CD4-positive, alpha-beta T cell treated with Interleukin-15 for 4 hours (primary cell): ENCODE data around the gene SCART1.
A peak's percentile ranks its signal among the peaks of the same experiment; 100 is the strongest.
"Not testable (repeated sequence)": the region's sequence is repeated elsewhere in the genome, so short reads cannot be mapped to it uniquely, and the experiment has no call there.

Experiments
- DNase-seq: peaks from one replicate; pipeline ENCODE4 v3.0.0-alpha.2; 2020; ENCODE audit warnings: low spot score

SCART1 gene

DNA sequence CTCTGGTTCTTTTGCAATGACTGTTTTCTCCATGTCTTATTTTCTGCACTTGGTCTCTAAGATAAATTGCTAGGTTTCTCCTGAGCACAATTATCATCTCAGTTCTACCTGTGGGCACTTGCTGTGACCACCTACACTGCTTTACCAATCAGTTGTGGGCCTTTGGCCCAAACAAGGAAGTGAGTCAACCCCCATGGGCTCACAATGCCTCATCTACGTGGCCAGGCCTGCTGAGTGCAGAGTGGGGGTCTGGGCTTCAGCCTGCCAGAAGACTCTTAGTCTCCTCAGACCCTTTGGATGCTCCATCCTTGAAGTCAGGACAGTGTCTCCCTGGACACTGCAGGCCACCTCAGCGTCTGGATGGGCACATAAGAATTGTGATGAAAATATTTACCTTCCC lies 20.3 kb downstream of the SCART1 start:
- no peak for DNase-seq

DNA sequence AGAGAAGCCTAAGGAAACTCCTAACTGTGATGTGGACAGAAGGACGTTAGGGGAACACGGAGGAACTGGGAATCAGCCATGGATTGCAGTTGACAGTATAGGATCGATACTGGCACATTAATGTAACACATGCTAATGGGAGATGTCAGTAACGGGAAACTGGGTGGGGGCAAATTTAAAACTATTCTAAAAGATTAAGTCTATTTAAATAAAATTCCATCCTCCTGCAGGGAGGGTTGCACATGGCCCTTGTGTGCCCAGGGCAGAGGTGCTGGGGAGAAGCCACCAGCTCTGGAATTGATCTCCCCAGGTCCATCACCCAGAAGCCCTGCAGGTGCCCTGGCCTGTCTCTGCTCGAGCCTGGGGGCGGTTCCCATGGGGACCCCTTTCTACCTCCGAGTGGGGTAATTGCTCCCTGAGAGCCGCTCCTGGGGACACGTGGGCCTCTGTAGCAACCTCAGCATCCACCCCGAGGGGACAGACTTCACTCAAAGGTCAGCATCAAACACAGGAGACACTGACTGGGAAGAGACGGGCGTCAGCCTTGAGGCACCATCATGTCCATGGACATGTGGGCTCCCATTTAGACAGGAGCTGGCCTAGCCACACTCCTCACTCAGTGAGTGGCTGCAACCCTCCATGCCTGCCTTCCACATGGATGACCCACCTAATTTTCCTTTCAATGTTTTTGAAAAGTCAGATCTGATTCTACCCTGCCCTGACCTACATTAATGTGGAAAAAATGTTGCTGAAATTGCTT lies 21.1 kb downstream of the SCART1 start:
- DNase-seq, result no peak

DNA sequence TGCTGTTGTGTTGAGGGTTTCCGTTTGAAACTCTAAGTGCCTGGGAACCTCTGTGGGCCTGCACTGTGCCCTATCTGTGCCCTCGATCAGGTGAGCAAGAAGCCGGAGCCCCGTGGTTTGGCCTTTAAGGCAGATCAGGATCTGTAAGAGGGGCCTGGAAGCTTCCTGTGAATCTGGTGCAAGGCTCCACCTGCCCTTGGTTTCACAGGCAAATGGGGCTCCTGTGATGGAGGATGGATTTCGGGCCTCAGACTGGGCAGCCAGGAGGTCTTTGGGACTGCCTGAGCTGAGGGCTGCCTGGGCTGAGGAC lies 21.6 kb downstream of the SCART1 start:
- DNase-seq, result peak; percentile 45

DNA sequence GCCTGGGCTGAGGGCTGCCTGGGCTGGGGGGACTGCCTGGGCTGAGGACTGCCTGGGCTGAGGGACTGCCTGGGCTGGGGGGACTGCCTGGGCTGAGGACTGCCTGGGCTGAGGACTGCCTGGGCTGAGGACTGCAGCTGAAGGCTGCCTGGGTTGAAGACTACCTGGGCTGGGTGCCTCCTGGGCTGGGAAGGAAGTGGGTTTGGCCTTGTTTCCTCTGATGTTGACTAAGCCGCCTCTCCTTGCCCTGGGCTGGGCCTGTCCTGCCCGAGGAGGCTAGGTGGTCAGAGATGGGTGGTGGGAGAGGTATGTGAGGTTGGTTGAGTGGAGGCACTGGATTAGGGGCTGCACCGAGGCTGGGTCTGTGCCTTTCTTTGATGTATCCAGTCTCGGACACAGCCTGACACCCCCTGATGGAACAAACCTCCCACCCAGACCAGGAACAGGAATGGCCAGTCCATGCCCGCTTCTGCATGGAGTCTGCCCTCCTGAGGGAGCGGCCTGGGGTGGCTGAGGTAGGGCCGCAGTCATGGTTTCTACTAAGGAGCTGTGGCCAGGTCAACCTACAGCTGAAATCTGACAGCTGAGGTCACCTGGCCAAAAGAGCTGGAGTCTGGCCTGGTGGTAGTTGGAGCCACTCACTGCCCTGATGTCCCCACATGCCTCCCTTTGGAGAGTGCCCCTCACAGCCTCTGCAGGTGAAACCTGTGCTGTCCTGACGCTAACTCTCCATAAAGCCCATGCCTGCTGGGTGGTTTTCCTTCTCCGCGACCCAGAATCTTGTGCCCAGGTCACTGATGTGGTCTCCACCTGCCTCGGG lies 22.3 kb downstream of the SCART1 start:
- DNase-seq, result no peak

GRCh38 chr10:133476641-133476990 lies 22.9 kb downstream of the SCART1 start:
- no peak for DNase-seq

DNA sequence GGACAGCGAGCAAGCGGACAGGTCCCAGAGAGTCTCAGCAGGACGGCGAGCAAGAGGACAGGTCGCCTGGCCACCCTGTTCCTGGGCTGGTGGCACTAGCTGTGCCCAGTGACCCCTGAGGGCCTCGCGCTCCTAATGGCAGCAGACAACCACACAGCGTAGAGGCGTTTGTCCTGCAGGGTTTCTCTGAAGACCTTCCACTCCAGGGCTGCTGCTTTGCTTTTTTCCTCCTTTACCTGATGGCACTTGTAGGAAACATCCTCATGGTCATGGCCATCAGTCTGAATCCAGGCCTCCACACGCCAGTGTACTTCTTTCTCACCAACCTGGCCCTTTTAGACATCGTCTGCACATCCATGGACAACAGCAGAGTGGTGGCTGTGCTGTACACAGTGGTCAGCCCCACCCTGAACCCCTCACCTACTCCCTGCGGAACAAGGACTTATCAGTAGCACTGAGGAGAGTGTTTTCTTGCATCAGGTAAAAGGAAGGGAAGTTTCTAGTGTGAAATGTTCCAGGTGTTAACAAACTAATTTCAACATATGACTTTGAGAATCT lies 27.4 kb downstream of the SCART1 start:
- DNase-seq, result no peak

- DNase-seq, result no peak
Measured at GRCh38 chr10:133481657-133482056, 27.9 kb downstream of the SCART1 start.

DNA sequence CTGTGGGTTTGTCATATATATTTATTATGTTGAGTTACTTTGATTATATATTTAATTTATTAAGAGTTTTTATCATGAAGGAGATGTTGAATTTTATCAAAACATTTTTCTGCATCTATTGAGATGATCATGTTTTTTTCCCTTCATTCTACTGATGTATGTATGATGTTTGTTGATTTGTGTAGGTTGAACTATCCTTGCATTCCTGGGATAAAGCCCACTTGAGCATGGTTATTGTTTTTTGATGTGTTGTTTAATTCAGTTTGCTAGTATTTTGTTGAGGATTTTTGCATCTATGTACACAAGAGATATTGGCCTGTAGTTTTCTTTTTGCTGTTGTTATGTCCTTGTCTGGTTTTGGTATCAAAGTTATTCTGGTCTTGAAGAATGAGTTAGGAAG lies 31.1 kb downstream of the SCART1 start:
- DNase-seq, result no peak

GRCh38 chr10:133487085-133487484 lies 33.3 kb downstream of the SCART1 start:
- DNase-seq, result no peak

DNA sequence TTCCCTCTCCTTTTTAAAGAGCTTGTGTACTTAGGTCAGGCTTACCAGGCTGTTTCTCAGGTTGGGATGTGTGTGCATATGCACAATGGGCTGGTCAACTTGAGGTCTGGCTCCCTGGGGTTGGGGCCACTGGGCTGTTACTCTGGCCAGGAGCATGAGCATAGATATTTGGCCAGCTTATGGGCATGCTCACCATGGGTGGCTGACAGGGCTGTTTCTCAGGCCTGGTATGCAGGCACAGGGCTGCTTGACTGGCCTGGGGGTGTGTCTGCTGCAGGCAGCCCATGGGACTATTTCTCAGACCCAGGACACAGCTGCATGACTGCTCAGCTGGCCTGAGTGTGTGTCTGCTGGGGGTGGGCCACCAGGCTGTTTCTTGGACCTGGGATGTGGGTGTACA lies 34.6 kb downstream of the SCART1 start:
- DNase-seq, result no peak

- DNase-seq, result no peak
Measured at GRCh38 chr10:133489816-133490588, 36.3 kb downstream of the SCART1 start.

GRCh38 chr10:133493562-133493961 lies 39.8 kb downstream of the SCART1 start:
- not testable (repeated sequence) for DNase-seq

- DNase-seq, result not testable (repeated sequence)
Measured at GRCh38 chr10:133497363-133497762, 43.6 kb downstream of the SCART1 start.

GRCh38 chr10:133499176-133499575 lies 45.4 kb downstream of the SCART1 start:
- DNase-seq, result not testable (repeated sequence)

DNA sequence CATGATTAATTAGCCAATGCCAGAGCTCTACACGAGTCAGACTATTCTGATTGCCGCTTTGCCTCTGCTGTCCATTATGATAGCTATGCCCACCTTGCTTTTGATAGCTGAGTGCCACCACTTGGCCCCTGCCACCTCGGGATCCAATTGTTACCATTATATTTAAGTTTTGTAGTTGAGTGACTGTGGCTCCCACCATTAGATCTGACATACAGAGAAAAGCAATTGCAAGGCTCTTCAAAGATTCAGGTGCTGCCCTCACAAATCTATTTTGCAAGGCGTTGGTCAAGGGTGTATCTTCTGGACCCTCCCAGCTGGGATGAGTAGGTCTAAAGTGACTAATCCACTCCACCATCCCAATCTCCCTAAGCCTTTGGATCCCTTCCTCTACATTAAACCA lies 47.2 kb downstream of the SCART1 start:
- DNase-seq, result not testable (repeated sequence)

- DNase-seq, result no peak
Measured at GRCh38 chr10:133509700-133510099, 56.0 kb downstream of the SCART1 start.

- DNase-seq, result no peak
Measured at GRCh38 chr10:133511408-133511807, 57.7 kb downstream of the SCART1 start.

DNA sequence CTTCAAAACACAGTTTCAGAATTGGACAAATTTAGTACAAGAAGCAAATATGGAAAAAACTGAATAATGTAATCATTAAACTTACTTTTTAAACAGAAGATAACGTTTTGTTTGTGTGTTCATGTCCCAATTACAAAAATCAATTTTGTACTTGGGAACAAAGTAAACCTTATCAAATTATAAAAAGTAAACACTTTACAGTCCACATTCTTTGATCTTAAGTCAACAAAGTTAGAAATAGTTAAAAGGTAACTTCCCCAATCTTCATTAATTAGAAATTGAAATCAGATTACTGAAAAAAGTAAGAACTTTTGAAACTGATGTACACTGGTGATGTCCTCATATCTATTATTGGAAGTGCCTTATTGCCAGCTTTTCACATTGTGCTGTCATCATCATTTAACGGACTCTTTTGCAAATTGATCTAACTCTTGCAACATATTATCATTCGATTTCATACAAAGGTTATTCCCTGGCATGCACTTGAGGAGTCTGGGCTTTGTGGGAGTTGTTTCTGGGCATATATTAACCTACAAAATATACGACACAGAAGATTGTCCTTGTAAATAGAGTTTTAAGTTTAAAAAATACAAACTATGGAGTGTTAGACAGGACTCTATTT lies 58.3 kb downstream of the SCART1 start:
- DNase-seq, result no peak

DNA sequence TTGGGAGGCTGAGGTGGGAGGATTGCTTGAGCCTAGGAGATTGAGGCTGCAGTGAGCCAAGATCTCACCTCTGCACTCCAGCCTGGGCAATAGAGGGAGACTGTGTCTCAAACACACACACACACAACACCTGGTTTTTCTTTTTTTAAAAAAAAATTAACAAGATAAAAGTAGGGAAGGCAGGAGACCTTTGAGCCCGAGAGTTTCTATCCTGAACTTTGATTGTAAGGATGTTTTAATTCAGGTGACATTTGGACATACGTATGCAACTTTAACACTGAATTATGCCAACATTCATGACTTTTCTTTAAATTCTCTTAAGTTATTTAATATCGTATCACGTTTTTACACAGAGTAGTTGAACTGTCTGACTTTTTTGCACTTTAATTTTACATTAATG lies 61.7 kb downstream of the SCART1 start:
- DNase-seq, result no peak

- DNase-seq, result no peak
Measured at GRCh38 chr10:133516057-133516456, 62.3 kb downstream of the SCART1 start.

GRCh38 chr10:133518517-133518916 lies 64.8 kb downstream of the SCART1 start:
- not testable (repeated sequence) for DNase-seq
